GM21381 (cell line): ENCODE data around the gene SFXN5.

ENCODE experiments used
- ATAC-seq: cut with Tn5 transposase; IDR thresholded peaks from one replicate; pipeline ENCODE4 v1.9.1; 2021; ENCODE audit warnings: mild to moderate bottlenecking, moderate library complexity; ENCODE audit not compliant: unreplicated experiment

The SFXN5 gene

GRCh38 chr2:72981536-72981935 lies 90.0 kb downstream of the SFXN5 start:
- ATAC-seq = no peak

- no peak for ATAC-seq
These were observed 90.8 kb downstream of the SFXN5 start for GRCh38 chr2:72980535-72981217.

DNA sequence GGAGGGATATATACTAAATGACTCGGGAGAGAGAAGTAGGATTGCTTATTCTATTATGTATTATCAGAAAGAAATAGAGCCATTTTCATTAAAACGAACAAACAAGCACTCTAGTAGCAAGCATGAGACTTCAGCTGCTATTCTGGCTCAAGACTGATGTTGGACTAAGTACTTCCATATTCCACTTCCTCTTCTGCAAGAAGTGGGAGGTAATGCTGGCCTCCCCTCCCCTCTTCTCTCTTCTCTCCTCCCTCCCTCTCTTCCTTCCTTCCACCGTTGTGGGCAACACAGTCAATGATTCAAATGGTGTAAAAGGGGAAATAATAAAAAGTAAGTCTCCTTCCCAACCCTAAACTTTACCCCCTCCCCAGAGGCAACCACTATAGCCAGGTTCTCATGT lies 91.6 kb downstream of the SFXN5 start:
- ATAC-seq = no peak

DNA sequence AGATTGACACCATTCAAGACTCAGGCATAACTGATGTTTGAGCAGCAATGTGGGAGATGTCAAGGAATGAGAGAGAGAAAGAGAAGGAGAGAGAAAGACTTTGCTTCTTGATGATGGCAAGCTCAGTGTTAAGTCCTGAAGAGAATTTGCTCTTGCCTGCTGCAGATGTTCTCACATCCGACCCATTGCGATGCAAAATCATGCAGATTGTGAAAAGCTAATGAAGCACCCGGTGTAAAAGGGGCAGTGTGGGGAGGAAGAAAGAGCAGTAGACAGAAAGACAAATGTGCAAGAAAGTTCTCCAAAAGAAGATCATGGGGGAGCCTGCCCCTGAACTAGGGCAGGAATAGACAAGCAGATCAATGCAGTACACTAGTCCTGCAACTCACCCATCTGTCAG lies 96.5 kb downstream of the SFXN5 start:
- no peak for ATAC-seq

- no peak for ATAC-seq
These were observed 97.1 kb downstream of the SFXN5 start for GRCh38 chr2:72974436-72974754.

GRCh38 chr2:72973566-72974435 lies 97.7 kb downstream of the SFXN5 start:
- peak; percentile 86 for ATAC-seq

DNA sequence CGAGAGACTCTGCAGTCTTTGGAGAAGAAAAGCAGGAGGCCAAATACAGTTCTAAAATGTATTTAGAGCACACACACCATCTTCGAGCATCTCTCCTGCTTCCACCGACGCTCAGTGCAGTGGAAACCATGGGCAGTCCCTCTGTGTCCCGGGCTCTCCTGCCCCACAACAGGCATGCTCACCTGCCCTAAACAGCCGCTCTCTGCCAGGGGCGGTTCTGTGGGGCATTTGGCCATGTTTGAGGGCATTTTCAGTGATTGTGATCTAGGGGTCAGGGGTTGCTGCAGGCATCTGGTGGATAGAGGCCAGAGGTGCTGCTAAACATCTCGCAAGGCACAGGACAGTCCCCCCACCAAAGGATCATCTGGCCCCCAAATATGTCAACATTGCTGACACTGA lies 98.4 kb downstream of the SFXN5 start:
- no peak for ATAC-seq

DNA sequence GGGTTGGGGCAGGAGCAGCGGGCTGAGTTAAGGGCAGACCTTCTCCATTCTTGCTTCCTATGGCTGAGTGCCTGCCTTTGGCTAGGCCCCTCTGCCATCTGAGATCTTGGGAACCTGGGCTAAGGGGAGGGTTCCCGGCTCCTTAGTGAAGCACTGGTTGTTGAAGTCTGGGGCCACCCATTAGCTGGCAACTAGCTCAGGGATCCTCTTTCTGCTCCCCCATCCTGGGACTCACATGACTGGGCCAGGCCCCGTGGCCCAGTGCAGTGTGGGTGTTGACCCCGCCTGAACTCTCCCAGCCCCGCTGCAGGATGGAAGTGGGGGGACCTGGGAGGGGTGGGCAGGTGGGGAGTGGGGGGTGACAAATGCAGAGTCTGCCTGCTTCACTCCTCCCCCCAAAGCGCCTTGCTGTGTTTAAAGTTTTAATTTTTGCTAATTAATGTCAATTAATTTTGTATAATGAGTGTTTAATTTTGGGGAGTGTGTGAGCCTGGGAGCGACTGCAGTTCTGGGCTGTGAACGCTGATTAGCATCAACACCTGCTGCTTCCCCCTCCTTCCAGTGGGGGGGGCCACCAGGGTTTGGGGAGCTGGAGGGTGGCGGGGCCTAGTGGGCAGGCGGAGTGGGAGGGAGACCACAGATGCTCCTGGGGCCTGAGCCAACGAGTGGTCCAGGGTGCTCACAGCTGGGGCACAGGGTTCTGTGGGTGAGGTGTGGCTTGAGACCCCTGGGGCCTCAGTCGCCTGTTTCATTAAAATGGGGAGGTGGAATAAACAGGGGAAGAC lies 99.0 kb downstream of the SFXN5 start:
- no peak for ATAC-seq

- no peak for ATAC-seq
These were observed 100.5 kb downstream of the SFXN5 start for GRCh38 chr2:72971036-72971435.

DNA sequence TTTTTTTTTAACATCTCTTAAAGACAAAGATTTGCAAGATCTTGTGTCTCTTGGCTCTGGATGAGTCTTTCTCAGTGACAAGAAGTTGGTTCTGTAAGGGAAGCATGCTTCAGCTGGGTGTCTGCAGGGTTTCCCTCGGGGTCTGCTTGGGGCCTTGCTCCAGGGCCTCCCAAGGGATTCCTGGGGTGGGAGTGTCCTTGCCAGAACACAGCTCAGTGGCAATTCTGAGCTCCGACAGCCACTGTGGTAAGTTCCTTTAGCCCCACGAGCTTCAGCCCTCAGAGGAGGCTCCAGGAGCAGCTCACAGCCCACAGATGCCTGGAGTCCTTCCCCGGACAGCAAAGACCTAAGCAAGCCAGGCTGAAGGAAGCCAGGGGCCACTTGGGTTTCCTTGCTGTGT lies 101.8 kb downstream of the SFXN5 start:
- ATAC-seq = no peak

- no peak for ATAC-seq
These were observed 103.2 kb downstream of the SFXN5 start for GRCh38 chr2:72968286-72968685.

- ATAC-seq = no peak
These were observed 105.6 kb downstream of the SFXN5 start for GRCh38 chr2:72965770-72966450.

GRCh38 chr2:72965016-72965415 lies 106.5 kb downstream of the SFXN5 start:
- ATAC-seq = no peak

DNA sequence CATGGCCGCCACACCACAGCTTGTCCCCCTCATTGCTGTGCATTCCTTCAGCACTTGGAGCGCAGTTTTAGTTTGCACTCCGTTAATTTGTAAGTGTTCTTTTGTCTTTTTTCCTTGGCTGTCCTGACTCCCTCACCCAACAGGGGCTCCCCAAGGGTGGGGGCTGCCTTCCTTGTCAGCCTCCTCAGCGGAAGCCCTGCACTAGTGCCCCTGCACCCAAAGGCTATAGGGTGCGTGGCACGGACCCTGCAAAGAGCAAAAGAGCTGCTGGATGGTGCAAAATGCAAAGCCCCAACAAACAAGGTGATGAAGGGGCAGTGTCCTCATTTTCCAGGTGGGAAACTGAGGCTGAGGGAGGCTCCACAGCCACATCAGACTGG lies 107.4 kb downstream of the SFXN5 start:
- ATAC-seq = no peak

DNA sequence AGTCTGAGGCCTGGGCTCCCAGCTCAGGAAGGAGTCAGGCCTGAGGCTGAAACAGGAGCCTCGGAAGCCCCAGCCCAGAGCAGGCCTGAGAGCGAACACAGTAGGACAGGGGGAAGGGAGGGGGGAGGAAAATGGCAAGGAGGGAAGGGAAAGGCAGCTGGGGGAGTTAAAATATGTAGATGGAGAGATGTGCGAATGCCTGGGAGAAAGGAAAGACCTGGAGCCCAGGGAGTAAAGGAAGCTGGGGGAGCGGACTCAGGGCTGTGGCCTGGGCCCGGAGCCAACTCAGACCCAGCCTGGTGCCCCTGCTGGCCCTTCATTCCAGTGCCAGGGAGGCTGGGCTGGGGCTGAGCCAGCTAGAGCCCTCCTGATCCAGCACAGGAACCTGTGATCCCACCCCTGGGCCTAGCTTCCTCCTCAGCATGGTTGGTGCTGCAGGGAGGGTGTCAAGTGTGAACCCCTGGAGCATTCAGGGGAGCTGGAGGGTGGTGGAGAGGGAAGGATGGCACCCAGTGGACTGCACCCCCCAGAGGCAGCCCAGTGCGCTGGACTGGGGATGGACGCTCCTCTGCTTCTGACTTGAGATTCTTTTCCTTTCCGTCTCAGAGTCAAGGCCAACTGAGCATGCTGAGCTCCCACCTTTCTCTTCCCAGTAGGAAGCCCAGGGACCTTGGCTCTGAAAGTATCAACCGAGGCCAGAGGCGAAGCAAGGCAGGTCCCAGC lies 107.9 kb downstream of the SFXN5 start:
- ATAC-seq = no peak

GRCh38 chr2:72962911-72963310 lies 108.6 kb downstream of the SFXN5 start:
- no peak for ATAC-seq

DNA sequence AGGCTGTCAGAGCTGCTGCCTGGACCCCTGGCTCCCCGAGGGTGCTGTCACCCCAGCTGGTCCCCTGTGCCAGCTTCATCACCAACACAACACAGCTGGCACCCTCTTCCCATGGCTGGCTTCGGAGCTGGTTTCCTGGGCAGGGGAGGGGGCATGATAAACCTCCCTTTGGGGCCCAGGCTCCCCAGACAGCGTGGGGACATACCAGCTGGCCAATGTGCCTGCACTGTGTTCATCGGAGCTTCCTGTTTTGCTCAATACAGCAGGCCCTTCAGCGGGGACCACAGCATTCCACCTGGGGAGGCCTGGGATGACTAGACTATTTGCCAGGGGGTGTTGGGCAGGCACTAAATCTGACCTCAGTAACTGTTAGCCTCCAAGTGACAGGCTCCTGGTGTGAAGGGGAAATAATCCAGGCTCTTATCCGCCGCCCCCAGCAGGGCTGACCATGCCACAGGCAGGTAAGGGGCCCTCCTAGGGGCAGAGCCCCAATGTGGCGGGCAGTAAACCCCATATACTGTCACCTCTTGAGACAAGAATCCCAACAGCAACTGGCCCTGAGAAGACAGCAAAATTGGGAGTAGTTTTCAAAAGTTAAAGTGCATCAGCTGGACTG lies 109.6 kb downstream of the SFXN5 start:
- ATAC-seq = no peak

DNA sequence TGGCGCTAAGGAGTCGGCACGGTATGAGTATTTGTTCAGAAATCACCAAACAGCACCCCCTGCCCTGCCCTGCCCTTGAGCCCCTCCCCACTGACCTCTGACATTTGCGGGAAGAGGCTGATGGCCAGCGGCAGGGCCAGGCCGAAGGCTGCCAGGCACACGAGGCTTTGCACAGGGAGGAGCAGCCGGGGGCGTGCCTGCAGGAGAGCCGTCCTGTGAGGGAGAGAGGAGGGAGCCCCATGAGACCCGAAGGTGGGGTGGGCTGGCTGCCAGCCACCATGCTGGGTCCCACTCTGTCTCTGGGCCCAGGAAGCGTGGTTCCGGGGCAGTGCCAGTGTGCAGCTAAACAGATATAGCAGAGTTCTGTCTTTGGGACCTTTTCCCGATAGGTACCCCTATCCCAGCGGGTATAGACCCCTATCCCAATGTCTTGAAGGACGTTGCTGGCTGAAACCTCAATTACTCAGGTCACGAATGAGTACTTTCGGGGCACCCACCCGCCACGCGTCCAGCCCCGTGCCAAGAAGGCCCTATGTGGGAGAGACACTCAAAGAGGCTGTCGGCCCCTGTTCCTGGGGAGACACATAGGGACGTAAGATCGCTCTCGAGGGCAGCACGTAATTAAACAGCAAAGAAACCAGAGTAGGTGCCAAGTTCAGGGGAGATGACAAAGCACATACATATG lies 110.3 kb downstream of the SFXN5 start:
- no peak for ATAC-seq
